D721Med (cell line): ENCODE data around the gene MYO15A.
A peak's percentile ranks its signal among the peaks of the same experiment; 100 is the strongest.

ENCODE experiments used
- DNase-seq: peaks from one replicate; pipeline ENCODE4 v3.0.0; 2011; ENCODE audit warnings: low spot score; ENCODE audit not compliant: insufficient read length
- FAIRE-seq: peaks from 2 replicates; lab custom pipeline; 2011; peaks lifted over from hg19 to GRCh38; lab: Jason Lieb, UNC
- CTCF ChIP-seq: IDR thresholded peaks from 2 replicates; pipeline ENCODE4 v1.5.1; 2012; ENCODE audit warnings: mild to moderate bottlenecking, control low read depth; ENCODE audit not compliant: insufficient read depth; ENCODE audit errors: missing control alignments

Gene MYO15A

DNA sequence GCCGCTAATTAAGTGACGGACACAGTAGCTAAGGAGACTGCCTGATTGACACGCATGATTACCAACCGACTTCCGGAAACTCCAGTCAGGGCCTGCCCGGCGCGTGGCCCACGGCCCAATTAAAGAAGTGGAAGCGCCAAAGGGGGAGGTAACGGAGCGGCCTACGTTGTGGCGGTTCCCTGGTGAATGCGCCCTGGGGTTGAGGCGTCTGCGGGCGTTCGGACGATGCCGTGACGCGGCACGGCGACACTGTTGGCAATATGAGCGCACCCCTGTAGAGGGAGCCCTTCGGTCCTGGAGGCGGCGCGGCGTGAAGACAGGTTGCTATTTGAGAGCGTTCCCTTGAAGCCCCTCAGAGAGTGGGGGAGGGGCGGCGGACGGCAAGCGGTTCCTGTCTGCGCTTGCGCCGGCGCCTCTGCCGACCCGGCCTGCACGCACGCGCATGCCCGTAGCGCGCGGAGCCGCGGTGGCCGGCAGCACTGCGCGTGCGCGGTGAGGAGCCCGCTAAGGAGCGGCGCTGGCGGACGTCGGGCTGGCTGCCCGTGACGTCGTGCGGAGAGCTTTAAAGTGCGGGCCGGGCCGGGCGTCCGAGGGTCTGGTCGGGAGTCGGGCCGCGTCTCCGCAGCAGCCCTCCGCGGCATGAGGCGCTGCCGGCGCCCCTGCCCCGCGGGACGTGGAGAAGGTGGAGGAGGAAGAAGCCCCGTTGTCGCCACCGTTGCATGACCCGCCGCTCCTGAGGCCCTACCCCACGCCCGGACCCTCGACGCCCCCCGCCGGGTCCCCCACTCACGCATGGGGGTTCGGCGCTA is 75.0 kb downstream of the MYO15A start, which contains the start of gene ALKBH5:
Gene ALKBH5 (plus strand): TSS at position 495 of the 809 bp plus-strand sequence. CDS start 416 bp downstream, outside the sequence.
- DNase-seq (peak; percentile 98), FAIRE-seq (no peak)
- TF ChIP-seq CTCF = no peak

GRCh38 chr17:18184143-18185031 is 75.8 kb downstream of the MYO15A start:
- no peak for FAIRE-seq
- DNase-seq = no peak
- TF ChIP-seq CTCF = no peak

DNA sequence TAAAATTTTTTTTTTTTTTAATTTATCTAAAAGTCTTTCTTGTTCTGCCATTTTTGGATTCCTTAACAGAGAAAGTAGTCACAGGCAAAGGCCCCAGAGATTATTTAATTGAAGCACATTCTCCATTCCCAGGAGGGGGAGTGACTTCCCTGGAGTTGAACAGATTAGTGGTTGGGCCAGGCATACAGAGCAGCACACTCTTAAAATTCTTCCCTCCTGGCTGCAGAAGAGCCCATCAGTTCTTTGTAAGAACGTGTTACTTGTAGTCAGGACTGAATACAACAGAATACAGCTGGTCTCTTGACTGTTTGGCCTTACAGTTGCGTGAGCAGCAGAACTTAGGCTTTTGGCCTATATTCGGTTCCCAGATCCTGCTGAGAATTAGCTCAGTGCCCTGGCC is 76.8 kb downstream of the MYO15A start:
- FAIRE-seq = no peak
- TF ChIP-seq CTCF = no peak
- no peak for DNase-seq

- DNase-seq (no peak), FAIRE-seq (no peak)
- no peak for TF ChIP-seq CTCF
These were observed 77.5 kb downstream of the MYO15A start for GRCh38 chr17:18185832-18186626.

- DNase-seq (no peak), FAIRE-seq (no peak)
- no peak for TF ChIP-seq CTCF
These were observed 78.0 kb downstream of the MYO15A start for GRCh38 chr17:18186627-18186982.

DNA sequence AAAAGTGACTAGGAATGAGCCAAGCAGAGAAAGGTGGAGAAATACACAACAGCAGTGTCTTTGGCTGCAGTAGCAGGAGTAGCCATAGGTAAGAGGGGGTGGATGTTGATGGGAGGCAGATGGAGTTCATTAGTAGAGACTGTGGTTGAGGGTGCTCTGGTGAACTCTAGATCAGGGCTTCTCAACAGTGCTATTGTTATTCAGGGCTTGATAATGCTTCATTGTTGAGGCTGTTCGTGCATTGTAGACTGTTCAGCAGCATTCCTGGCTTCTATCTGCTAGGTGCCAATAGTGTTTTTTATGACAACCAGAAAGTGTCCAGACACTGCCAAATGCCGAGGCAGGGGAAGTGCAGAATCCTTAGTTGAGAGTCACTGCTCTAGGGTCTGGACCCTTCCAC is 78.7 kb downstream of the MYO15A start:
- no peak for FAIRE-seq
- no peak for TF ChIP-seq CTCF
- DNase-seq = no peak
